Measurements from ENCODE around the gene ADGRF5. TPM values are rescaled to one million over a fixed set of nuclear protein-coding genes. Genes with fewer than 3 reads are reported as not detected.

The ADGRF5 gene
- total RNA-seq, 1 donor from 2014 or later = not detected

- intact Hi-C loops (cut with micrococcal nuclease) = no loop called here
These were observed 102.2 kb downstream of the ADGRF5 start for GRCh38 chr6:46819561-46819960.

- intact Hi-C loops (cut with micrococcal nuclease) = no loop called here
These were observed 105.1 kb downstream of the ADGRF5 start for GRCh38 chr6:46816626-46817025.

- intact Hi-C loops (cut with micrococcal nuclease) = no loop called here
These were observed 106.6 kb downstream of the ADGRF5 start for GRCh38 chr6:46815130-46815529.

DNA sequence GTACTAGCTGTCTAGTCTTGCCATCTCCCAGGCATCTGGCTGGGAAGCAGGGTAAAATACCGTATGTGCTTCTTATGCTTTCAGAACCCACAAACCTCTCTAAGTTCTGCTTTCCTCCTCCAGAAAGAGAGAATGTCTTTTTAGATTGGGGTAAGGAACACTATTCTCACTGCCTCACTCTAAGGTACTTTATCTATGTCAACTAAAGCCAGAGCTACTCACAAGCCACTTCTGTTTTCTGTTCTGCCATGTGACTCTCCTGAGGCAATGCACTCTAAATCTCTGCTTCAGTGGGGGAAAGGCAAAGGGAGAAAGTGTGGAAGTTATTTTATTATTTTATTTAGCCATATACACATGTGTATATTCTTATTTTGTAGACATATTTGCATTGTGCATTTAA lies 112.9 kb downstream of the ADGRF5 start:
- intact Hi-C loops (cut with micrococcal nuclease) = no loop called here

Other genes with a start within 250 kb of the ADGRF5 start
- gene TDRD6, start 234.1 kb downstream of the ADGRF5 start, total RNA-seq = not detected in 2 replicates
- gene PLA2G7, start 186.6 kb downstream of the ADGRF5 start, total RNA-seq = not detected in 2 replicates
- not detected in 2 replicates for gene ANKRD66, start 175.0 kb downstream of the ADGRF5 start, total RNA-seq
- gene MEP1A, start 128.5 kb downstream of the ADGRF5 start, total RNA-seq = not detected in 2 replicates
- not detected in 2 replicates for gene ADGRF1, start 120.4 kb upstream of the ADGRF5 start, total RNA-seq

All from T-helper 2 cell treated with Interferon-gamma antibody and Interleukin-4, amounts not matched to agents 100 ng/mL and 5 ng/mL, for 36 hours (primary cell).